Astrocyte of the hippocampus (primary cell): ENCODE results near the gene KRTAP5-2.
"Not testable (repeated sequence)": the region's sequence is repeated elsewhere in the genome, so short reads cannot be mapped to it uniquely, and the experiment has no call there.

Source experiments
- DNase-seq: peaks from one replicate; pipeline ENCODE4 v3.0.0; 2011; ENCODE audit warnings: low read depth, low spot score

Gene KRTAP5-2

GRCh38 chr11:1597994-1598380, at the start of gene KRTAP5-2:
TSS of gene KRTAP5-2 (minus strand) at chr11:1598294. CDS start at chr11:1598250, 44 bp downstream.
- DNase-seq = no peak

GRCh38 chr11:1646540-1646939, 48.4 kb upstream of the KRTAP5-2 start:
- DNase-seq = not testable (repeated sequence)

- no peak for DNase-seq
Observed at GRCh38 chr11:1645357-1645821, 47.3 kb upstream of the KRTAP5-2 start.

GRCh38 chr11:1644601-1645356, 46.7 kb upstream of the KRTAP5-2 start:
- no peak for DNase-seq

GRCh38 chr11:1643146-1643690, 45.1 kb upstream of the KRTAP5-2 start:
- DNase-seq = no peak

- no peak for DNase-seq
Observed at GRCh38 chr11:1642288-1643145, 44.4 kb upstream of the KRTAP5-2 start.

GRCh38 chr11:1641096-1641495, 43.0 kb upstream of the KRTAP5-2 start:
- no peak for DNase-seq

GRCh38 chr11:1640076-1640946, 42.2 kb upstream of the KRTAP5-2 start:
- DNase-seq = peak; percentile 53

GRCh38 chr11:1639666-1640065, 41.6 kb upstream of the KRTAP5-2 start:
- no peak for DNase-seq

GRCh38 chr11:1639102-1639620, 41.1 kb upstream of the KRTAP5-2 start:
- no peak for DNase-seq

GRCh38 chr11:1638344-1638743, 40.2 kb upstream of the KRTAP5-2 start:
- no peak for DNase-seq

- no peak for DNase-seq
Observed at GRCh38 chr11:1637628-1638027, 39.5 kb upstream of the KRTAP5-2 start.

GRCh38 chr11:1636291-1636950, 38.3 kb upstream of the KRTAP5-2 start:
- no peak for DNase-seq

GRCh38 chr11:1633864-1634263, 35.8 kb upstream of the KRTAP5-2 start:
- no peak for DNase-seq

GRCh38 chr11:1632053-1632714, 34.1 kb upstream of the KRTAP5-2 start:
- DNase-seq = no peak

- no peak for DNase-seq
Observed at GRCh38 chr11:1631066-1631568, 33.0 kb upstream of the KRTAP5-2 start.

GRCh38 chr11:1630271-1630670, 32.2 kb upstream of the KRTAP5-2 start:
- DNase-seq = no peak

GRCh38 chr11:1629326-1630185, 31.5 kb upstream of the KRTAP5-2 start, which contains the start of gene KRTAP5-5:
TSS of gene KRTAP5-5 (plus strand) at chr11:1629775. CDS start at chr11:1629841, 66 bp downstream.
- DNase-seq = no peak
